GM12878 (cell line): ENCODE results near the gene ADARB1. TPM values are rescaled to one million over a fixed set of nuclear protein-coding genes. Genes with fewer than 3 reads are reported as not detected.

Source experiments
- BACH1 ChIP-seq: fragments of 450-650 bp; IDR thresholded peaks from 2 replicates; pipeline ENCODE4 v1.6.1; 2017; ENCODE audit warnings: mild to moderate bottlenecking, borderline replicate concordance
- BHLHE40 ChIP-seq, 2 experiments: fragments of 450-650 bp in 1 of 2; IDR thresholded peaks; 2 replicates each; pipeline ENCODE4 v1.6.1; 2011 to 2017; ENCODE audit warnings: low read depth in 2 of 2, borderline replicate concordance in 1 of 2, improper control_type of control experiment in 1 of 2, low read length in 1 of 2, mild to moderate bottlenecking in 1 of 2
- CHD4 ChIP-seq: fragments of 200-600 bp; sonication (generic); IDR thresholded peaks from 2 replicates; pipeline ENCODE4 v1.6.1; 2016; ENCODE audit warnings: mild to moderate bottlenecking
- CUX1 ChIP-seq: IDR thresholded peaks from 2 replicates; pipeline ENCODE4 v1.6.1; 2012; ENCODE audit warnings: improper control_type of control experiment, low read depth, low read length; ENCODE audit not compliant: insufficient replicate concordance
- IKZF1 ChIP-seq: fragments of 450-650 bp; conservative IDR thresholded peaks from 2 replicates; pipeline ENCODE4 v1.6.1; 2017; ENCODE audit warnings: antibody characterized with exemption, mild to moderate bottlenecking
- KDM1A ChIP-seq: fragments of 200-600 bp; sonication (generic); IDR thresholded peaks from 2 replicates; pipeline ENCODE4 v1.6.1; 2016; ENCODE audit warnings: borderline replicate concordance
- MEF2A ChIP-seq: IDR thresholded peaks from 2 replicates; pipeline ENCODE4 v1.6.1; 2011; ENCODE audit warnings: low read depth, mild to moderate bottlenecking, low read length, moderate library complexity; ENCODE audit not compliant: insufficient read depth
- NFIC ChIP-seq: IDR thresholded peaks from 2 replicates; pipeline ENCODE4 v1.6.1; 2012; ENCODE audit warnings: low read depth, mild to moderate bottlenecking, inconsistent platforms, low read length, moderate library complexity
- NKRF ChIP-seq: fragments of 450-650 bp; conservative IDR thresholded peaks from 2 replicates; pipeline ENCODE4 v1.6.1; 2017; ENCODE audit warnings: mild to moderate bottlenecking, moderate library complexity
- POLR2AphosphoS5 ChIP-seq: IDR thresholded peaks from 2 replicates; pipeline ENCODE4 v1.6.1; 2011; ENCODE audit warnings: mild to moderate bottlenecking, low read length, inconsistent platforms
- RFX5 ChIP-seq: IDR thresholded peaks from 2 replicates; pipeline ENCODE4 v1.6.1; 2011; ENCODE audit warnings: low read depth, low read length, improper control_type of control experiment
- TAF1 ChIP-seq: IDR thresholded peaks from 2 replicates; pipeline ENCODE4 v1.6.1; 2011; ENCODE audit warnings: mild to moderate bottlenecking, low read depth, low read length, borderline replicate concordance
- USF2 ChIP-seq: IDR thresholded peaks from 2 replicates; pipeline ENCODE4 v1.6.1; 2011; ENCODE audit warnings: low read depth, low read length, improper control_type of control experiment, borderline replicate concordance
- ZBTB11 ChIP-seq: fragments of 450-650 bp; formaldehyde crosslinking; IDR thresholded peaks from 2 replicates; pipeline ENCODE4 v1.5.0; 2022; ENCODE audit warnings: mild to moderate bottlenecking, missing genetic modification characterization
- polyA plus RNA-seq, 11 experiments: library from polyadenylated mRNA; depleted of rRNA in 4 of 11; unstranded in 6 of 11; stranded (reverse) in 5 of 11; fragments of >200 nt; fragmentation: Nextera tagmentation in 4 of 11; fragmentation: Illumina TruSeq in 1 of 11; extraction: Ambion mirVana in 4 of 11; extraction: Trizol in 1 of 11; gene quantifications; 1 replicate in 1 of 11; 2 replicates in 10 of 11; pipeline versions ENCODE4 v1.2.1 to v1.2.3, GENCODE V29; 2011 to 2016; ENCODE audit warnings: inconsistent platforms in 2 of 11, missing spikeins in 2 of 11, low read depth in 1 of 11
- total RNA-seq, 4 experiments: library from RNA; depleted of rRNA in 3 of 4; stranded (reverse); fragments of >200 nt in 3 of 4; fragmentation: Illumina TruSeq in 1 of 4; extraction: Trizol in 1 of 4; gene quantifications; 2 replicates each; pipeline versions ENCODE4 v1.2.1 to v1.2.3, GENCODE V29; 2013 to 2021

The ADARB1 gene
- total and polyA plus RNA-seq, 10 of the 15 experiments (the other 5 are each of a cell fraction or from before 2014, with no cell fraction given), result 5.7 to 61.7 (median 25.3) TPM

- TF ChIP-seq POLR2AphosphoS5 (no peak), NFIC (peak; percentile 65; the same call in 1 of the 2 replicates), KDM1A (no peak), IKZF1 (peak; percentile 84), RFX5 (no peak), NKRF (no peak), USF2 (no peak), BACH1 (no peak), CUX1 (peak; percentile 18), CHD4 (no peak), TAF1 (no peak), BHLHE40 (IDR thresholded peaks at IDR 0.05; ENCODE audit: borderline replicate concordance in 1 of 2, low read depth in 2 of 2, low read length in 1 of 2) (peak; percentile 18 to 26; a peak in 1 of 4 replicates), ZBTB11 (CRISPR knock-in tag) (no peak), MEF2A (0 out of 2 replicates have a peak, but pooled peaks have one; percentile 12)
These were observed 135.4 kb downstream of the ADARB1 start (continued) for GRCh38 chr21:45209685-45210284.
